KMS-11 (cell line): Measurements from ENCODE around the gene DIP2C.

Experiments
- H2AFZ ChIP-seq: fragments of 200-600 bp; sonication (generic); 2 replicates; pipeline ENCODE4 v1.6.1; 2016; ENCODE audit warnings: antibody characterized with exemption, mixed run types, low read depth
- H3K27ac ChIP-seq: fragments of 200-600 bp; sonication (generic); 2 replicates; pipeline ENCODE4 v1.6.1; 2016; ENCODE audit warnings: mild to moderate bottlenecking, mixed run types
- H3K27me3 ChIP-seq: fragments of 200-600 bp; sonication (generic); 2 replicates; pipeline ENCODE4 v1.6.1; 2017; ENCODE audit warnings: mild to moderate bottlenecking, low read depth, mixed run types, moderate library complexity; ENCODE audit not compliant: insufficient read depth
- H3K36me3 ChIP-seq: fragments of 200-600 bp; sonication (generic); 2 replicates; pipeline ENCODE4 v1.6.1; 2017; ENCODE audit warnings: mild to moderate bottlenecking, mixed run types; ENCODE audit not compliant: insufficient read depth
- H3K4me1 ChIP-seq: fragments of 200-600 bp; sonication (generic); 2 replicates; pipeline ENCODE4 v1.6.1; 2016; ENCODE audit warnings: mild to moderate bottlenecking, low read depth, mixed run types; ENCODE audit not compliant: poor library complexity, severe bottlenecking
- H3K4me2 ChIP-seq: fragments of 200-600 bp; sonication (generic); 2 replicates; pipeline ENCODE4 v1.7.0; 2016; ENCODE audit warnings: mild to moderate bottlenecking, mixed run types
- H3K4me3 ChIP-seq: fragments of 200-600 bp; sonication (generic); IDR thresholded peaks from 2 replicates; pipeline ENCODE4 v1.6.1; 2017; ENCODE audit warnings: low read depth, low read length, mixed read lengths; ENCODE audit not compliant: insufficient read depth
- H3K79me2 ChIP-seq: fragments of 200-600 bp; sonication (generic); 2 replicates; pipeline ENCODE4 v1.6.1; 2016; ENCODE audit warnings: low read depth, mixed run types; ENCODE audit not compliant: insufficient read depth
- H3K9ac ChIP-seq: fragments of 200-600 bp; sonication (generic); 2 replicates; pipeline ENCODE4 v1.6.1; 2016; ENCODE audit warnings: mild to moderate bottlenecking, mixed run types
- H4K20me1 ChIP-seq: fragments of 200-600 bp; sonication (generic); 2 replicates; pipeline ENCODE4 v1.6.1; 2016; ENCODE audit warnings: mild to moderate bottlenecking, mixed run types; ENCODE audit not compliant: insufficient read depth
- TF ChIP-seq, protein P1 (sequence below): fragments of 200-600 bp; sonication (generic); conservative IDR thresholded peaks from 2 replicates; pipeline ENCODE4 v1.6.1; 2017; ENCODE audit warnings: low read depth, mild to moderate bottlenecking, antibody characterized with exemption, low read length, moderate library complexity, mixed read lengths

DIP2C gene

DNA sequence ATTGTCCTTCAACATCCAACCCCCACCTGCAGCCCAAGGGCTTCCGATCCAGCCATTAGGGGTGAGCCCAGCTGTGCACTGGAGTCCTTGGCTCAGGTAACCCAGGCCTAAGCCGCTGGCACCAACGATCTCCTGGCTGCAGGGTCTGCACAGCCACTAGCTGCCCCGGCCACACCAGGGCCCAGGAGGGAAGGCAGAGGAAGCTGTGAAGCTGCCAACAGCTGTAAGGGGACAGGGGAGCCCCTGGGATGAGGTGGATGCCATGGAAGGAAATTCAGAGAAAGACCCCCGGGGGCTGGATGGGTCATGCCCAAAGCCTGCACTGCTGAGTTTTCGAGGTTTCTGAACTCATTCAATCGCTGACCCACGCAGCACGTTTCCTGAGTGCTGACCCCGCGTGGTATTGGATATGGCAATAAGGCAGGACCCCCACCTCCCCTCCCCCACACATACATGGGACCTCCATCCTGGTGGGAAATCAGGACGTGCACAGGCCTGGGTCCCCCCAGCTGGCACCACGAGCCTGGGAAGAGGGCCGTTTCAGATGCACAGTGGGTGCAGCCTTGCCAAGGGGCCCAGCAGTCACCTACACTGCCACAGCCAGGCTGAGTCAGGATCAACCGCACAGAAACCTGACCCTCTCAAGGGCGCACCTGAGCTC lies 170.3 kb downstream of the DIP2C start:
- TF ChIP-seq, protein P1, sequence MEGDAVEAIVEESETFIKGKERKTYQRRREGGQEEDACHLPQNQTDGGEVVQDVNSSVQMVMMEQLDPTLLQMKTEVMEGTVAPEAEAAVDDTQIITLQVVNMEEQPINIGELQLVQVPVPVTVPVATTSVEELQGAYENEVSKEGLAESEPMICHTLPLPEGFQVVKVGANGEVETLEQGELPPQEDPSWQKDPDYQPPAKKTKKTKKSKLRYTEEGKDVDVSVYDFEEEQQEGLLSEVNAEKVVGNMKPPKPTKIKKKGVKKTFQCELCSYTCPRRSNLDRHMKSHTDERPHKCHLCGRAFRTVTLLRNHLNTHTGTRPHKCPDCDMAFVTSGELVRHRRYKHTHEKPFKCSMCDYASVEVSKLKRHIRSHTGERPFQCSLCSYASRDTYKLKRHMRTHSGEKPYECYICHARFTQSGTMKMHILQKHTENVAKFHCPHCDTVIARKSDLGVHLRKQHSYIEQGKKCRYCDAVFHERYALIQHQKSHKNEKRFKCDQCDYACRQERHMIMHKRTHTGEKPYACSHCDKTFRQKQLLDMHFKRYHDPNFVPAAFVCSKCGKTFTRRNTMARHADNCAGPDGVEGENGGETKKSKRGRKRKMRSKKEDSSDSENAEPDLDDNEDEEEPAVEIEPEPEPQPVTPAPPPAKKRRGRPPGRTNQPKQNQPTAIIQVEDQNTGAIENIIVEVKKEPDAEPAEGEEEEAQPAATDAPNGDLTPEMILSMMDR: no peak
- H3K9ac ChIP-seq: no peak overlapping the region
- H3K4me2 ChIP-seq: no peak overlapping the region
- no peaks in the 10 kb centered on the region for H3K36me3 ChIP-seq
- H4K20me1 ChIP-seq: no peaks in the 10 kb centered on the region
- peaks cover 11% of the 10 kb centered on the region for H3K79me2 ChIP-seq
- H3K4me1 ChIP-seq: peaks cover 59% of the 10 kb centered on the region
- no peak overlapping the region for H2AFZ ChIP-seq
- no peak overlapping the region for H3K27ac ChIP-seq
- no peaks in the 10 kb centered on the region for H3K27me3 ChIP-seq
- H3K4me3 ChIP-seq: no peak overlapping the region

DNA sequence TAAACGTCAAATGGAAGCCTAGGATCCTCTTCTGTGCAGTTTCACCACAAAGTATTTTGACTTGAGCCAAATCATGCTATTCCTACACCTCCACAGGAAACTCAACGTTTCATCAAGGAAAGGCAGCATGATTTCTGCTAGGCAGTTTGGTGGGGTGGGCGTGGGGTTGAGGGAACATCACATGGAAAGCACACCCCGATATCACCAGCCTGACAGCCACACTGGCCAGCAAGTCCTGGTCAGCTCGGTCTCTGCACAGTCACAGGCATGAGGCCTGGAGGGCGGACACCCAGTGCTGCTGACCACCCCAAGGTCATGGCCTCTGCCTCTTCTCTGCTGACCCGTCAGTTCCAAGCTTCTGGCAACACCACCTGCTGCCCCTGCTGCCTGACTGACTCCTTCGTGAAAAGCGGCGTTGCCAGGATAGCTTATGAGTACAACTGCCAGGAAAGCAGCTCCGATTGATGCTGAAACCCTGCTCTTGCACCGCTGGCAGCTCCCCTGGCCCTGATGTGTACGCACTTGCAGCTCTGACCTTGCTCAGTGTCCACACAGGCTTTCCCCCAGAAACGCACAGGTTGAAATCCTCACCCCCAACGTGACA lies 171.5 kb downstream of the DIP2C start:
- H3K79me2 ChIP-seq: peaks cover 15% of the 10 kb centered on the region
- no peaks in the 10 kb centered on the region for H3K27me3 ChIP-seq
- peaks cover 71% of the 10 kb centered on the region for H3K4me1 ChIP-seq
- no peaks in the 10 kb centered on the region for H3K36me3 ChIP-seq
- H3K4me3 ChIP-seq: no peak overlapping the region
- H3K4me2 ChIP-seq: no peak overlapping the region
- TF ChIP-seq, protein P1: no peak
- H2AFZ ChIP-seq: no peak overlapping the region
- no peaks in the 10 kb centered on the region for H4K20me1 ChIP-seq
- no peak overlapping the region for H3K9ac ChIP-seq
- H3K27ac ChIP-seq: no peak overlapping the region

DNA sequence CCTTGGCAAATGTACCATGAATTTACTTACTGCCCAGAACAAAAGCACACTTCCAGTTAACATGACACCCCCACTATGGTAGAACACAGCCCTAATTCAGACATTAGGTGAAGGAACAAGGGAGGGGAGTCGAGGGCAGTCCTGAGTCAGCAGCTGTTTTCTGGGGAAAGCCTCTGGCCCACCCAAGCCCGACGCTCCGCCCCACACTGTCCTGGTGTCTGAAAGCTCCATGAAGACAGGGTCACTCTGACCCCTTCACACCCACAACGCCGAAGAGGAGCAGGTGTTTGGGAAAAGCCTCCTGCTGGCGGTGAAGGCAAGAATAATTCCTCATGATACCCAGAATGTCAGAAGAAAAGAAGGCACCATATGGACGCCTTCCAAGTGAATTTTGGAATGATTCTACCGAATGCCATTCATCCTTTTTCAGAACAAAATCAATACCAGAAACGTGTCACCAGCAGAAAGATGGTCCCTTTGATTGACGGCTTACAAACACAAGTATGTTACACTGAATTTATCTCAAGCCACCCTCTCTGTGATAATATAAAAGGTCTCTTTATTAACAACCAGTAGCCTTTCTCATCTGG lies 172.1 kb downstream of the DIP2C start:
- peaks cover 15% of the 10 kb centered on the region for H3K79me2 ChIP-seq
- no peak overlapping the region for H3K4me2 ChIP-seq
- no peaks in the 10 kb centered on the region for H3K27me3 ChIP-seq
- H3K4me3 ChIP-seq: no peak overlapping the region
- H3K27ac ChIP-seq: no peak overlapping the region
- no peak overlapping the region for H2AFZ ChIP-seq
- H3K9ac ChIP-seq: no peak overlapping the region
- TF ChIP-seq, protein P1: no peak
- peaks cover 77% of the 10 kb centered on the region for H3K4me1 ChIP-seq
- H3K36me3 ChIP-seq: no peaks in the 10 kb centered on the region
- no peaks in the 10 kb centered on the region for H4K20me1 ChIP-seq

DNA sequence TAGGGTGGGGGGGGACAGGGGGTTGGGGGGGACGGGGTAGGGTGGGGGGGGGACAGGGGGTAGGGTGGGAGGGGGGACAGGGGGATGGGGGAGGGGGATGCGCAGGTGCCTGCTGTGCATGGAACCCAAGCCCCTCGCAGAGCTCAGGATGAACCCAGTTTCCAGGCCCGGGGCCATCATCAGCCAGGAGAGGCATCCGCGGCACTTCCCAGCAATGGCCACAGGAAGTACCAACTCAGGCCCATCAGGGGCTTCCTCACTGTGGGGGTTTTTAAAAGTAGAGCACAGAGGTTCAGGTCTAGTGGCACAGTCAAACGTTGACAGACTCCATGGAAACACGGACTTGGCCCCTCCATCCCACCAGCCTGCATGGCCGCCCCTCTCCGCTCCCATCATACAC lies 172.7 kb downstream of the DIP2C start:
- H3K4me2 ChIP-seq: no peak overlapping the region
- H4K20me1 ChIP-seq: no peaks in the 10 kb centered on the region
- no peak overlapping the region for H3K9ac ChIP-seq
- no peak overlapping the region for H3K27ac ChIP-seq
- no peak overlapping the region for H2AFZ ChIP-seq
- H3K27me3 ChIP-seq: no peaks in the 10 kb centered on the region
- TF ChIP-seq, protein P1: no peak
- H3K36me3 ChIP-seq: no peaks in the 10 kb centered on the region
- peaks cover 77% of the 10 kb centered on the region for H3K4me1 ChIP-seq
- H3K4me3 ChIP-seq: no peak overlapping the region
- H3K79me2 ChIP-seq: peaks cover 16% of the 10 kb centered on the region
